OCI-M1 (cell line): ENCODE results near the gene TCAF1.
"Not testable (repeated sequence)": the region's sequence is repeated elsewhere in the genome, so short reads cannot be mapped to it uniquely, and the experiment has no call there.

Experiments used
- DNase-seq: peaks from one replicate; lab custom pipeline; 2025; lab: John Stamatoyannopoulos, UW

The TCAF1 gene

DNA sequence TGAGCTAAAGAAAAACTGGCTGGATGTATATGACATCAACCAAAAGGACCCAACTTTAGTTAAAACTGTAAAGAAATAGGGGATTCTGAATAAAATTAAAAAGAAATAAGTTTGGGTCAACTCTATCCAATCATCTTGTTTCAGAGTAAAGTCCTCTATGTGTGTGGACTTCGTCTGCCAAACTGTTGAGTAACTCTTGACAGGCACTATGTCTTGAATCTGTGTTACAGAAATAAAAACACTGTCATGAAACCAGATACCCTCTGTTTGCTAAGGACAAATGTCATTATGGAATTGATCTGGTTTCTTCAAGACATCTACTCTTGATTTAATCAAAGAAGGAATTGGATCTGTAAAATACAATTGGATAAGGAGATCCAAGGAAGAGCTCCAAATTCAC lies 46.5 kb downstream of the TCAF1 start:
- DNase-seq = not testable (repeated sequence)

DNA sequence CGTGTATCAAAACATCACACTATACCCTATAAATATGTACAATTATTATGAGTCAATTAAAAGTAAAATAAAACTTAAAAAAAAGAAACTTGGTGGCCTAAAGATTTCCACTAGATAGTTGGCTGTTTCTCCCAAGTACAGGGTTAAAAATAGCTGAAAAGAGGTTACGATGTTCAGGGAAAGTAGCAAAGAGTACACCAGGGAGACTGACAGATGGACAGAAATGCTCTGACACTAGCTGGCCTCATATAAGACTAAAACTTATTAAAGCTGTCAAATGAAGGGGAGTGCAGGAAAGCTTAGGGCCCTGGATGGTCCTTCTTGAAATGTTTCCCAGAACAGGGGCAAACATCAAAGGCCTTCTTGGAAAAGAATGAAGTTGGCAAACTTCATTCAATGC lies 51.3 kb downstream of the TCAF1 start:
- no peak for DNase-seq

DNA sequence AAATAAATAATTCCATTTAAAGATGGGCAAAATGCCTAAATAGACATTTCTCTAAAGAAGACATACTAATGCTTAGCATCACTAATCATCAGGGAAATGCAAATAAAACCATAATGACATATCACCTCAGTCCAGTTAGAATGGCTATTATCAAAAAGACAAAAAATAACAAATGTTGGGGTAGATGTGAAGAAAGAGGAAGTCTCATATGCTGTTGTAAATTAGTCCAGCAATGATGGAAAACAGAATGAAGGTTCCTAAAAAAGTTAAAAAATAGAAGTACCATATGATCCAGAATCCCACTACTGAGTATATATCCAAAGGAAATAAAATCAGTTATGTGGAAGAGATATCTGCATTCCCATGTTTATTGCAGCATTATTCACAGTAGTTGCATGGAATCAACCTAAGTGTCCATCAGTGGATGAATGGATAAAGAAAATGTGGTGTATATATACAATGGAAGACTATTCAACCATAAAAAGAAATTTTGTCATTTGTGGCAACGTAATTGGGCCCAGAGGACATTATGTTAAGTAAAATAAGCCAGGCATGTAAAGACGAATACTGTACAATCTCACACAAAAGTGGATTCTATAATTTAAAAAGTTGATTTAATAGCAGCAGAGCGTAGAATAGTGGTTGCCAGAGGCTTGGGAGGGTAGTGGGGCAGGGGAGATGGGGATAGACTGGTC lies 52.0 kb downstream of the TCAF1 start:
- no peak for DNase-seq

DNA sequence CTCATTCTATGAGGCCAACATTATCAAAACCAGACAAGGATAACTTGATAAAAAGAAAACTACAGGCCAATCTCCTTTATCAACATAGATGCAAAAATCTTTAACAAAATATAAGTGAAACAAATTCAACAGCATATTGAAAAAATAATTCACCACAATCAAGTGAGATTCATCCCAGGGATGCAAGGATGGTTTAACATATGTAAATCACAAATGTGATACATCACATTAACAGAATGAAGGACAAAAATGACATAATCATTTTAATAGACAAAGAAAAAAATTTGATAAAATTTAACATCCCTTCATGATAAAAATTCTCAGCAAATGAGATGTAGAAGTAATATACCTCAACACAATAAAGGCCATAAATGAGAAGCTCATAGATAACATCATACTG lies 53.8 kb downstream of the TCAF1 start:
- DNase-seq = no peak

DNA sequence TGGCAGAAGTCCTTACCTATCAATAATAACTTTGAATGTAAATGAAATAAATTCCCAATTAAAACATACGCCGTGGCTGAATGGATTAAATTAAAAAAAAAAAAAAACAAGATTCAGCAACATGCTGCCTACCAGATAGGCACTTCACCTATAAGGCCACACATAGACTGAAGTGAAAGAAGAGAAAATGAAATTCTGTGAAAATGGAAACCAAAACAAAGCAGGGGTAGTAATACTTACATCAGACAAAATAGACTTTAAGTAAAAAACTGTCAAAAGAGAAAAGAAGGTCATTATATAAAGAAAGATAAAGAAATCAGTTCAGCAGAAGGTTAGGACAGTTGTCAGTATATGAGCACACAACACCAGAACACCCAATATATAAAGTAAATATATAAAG lies 55.3 kb downstream of the TCAF1 start:
- peak; percentile 23 for DNase-seq

DNA sequence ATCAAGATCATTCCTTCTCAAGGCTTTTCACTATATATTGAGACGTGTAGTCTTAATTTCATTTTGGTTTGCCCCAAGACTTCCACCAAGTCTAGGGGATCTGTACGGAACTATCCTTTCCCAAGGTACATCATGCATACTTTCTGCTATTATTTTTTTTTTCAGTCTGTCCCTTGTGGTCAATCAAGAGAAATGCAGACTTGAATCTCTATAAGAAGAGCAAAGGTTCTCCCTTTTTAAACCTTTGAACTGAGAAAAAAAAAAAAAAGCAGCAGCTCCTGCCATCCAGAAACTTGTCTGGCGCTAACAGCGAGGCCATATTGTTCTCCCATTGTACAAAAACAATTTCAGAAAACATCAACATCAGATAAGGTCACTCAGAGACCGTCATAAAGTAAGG lies 60.3 kb downstream of the TCAF1 start:
- DNase-seq = not testable (repeated sequence)

DNA sequence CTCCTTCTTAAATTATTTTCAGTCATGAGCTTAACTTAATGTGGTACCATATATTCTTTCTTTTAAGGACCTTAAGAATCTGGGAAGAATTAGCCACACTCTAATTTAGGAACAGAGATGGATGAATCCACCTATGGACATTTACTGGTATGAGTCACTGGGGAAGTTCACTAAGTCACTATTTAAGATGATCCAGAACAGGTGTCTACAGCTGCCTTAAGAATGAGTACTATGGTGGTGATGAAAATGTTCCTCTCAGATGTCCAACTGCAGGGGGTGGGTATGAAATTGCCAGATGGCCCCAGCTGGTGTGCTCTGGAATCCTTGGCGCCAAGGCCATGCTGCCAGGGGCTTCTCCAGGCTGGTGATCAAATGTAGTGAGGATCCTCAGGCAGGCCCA lies 61.9 kb downstream of the TCAF1 start:
- DNase-seq = not testable (repeated sequence)

DNA sequence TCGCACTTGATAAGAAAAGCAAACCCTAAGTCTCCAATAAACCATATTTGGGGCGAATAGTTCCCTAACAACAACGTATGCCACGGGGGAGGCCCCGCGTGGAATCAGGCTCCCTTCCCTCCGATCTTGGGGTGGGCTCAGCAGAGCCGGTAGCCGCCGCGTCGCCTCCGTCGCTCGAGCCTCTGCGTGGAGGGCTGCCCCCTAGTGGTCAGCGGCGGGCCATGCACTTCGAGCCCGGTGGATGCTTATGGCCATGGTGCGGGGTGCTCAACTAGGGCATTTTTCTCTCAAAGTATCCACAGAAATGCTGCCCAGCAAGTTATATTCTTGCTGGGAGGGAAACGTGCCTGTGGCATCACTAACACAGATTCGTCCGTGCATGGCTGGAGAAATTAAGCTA lies 64.8 kb downstream of the TCAF1 start:
- not testable (repeated sequence) for DNase-seq

DNA sequence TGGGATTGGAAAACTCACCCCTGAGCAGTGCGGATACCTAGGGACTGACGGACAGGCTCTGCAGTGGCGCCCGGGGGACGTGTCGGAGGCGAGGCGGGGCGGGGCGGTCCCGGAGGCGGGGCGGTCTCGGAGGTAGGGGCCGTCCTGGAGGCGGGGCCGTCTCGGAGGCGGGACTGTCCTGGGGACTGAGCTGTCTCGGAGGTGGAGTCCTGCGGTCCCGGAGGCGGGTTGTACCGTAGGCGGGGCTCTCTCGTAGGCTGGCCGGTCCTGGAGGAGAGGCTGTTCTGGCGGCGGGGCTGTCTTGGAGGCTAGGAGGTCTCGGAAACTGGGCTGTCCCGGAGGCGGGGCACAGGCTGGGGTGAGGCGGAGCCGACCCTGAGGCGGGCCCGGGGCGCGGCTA lies 65.4 kb downstream of the TCAF1 start:
- peak; percentile 83 for DNase-seq

DNA sequence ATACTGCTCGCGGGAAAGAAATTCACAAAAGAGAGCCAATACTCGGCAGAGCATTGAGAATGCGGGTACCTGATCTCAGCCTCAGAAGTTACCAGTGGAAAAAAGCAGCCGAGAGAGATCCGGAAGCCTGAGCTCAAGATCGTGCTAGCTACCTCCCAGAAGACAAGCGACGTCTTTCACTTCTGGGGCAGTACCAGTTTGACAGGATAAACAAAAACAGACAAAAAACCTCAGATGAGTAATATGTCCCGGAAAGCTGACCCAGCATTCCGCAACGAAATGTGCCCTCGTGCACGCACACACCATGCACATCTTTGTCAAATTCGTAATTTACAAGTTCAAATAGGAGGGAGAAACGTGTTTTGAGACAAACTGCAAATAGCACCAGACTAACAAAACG lies 65.9 kb downstream of the TCAF1 start:
- DNase-seq = not testable (repeated sequence)

DNA sequence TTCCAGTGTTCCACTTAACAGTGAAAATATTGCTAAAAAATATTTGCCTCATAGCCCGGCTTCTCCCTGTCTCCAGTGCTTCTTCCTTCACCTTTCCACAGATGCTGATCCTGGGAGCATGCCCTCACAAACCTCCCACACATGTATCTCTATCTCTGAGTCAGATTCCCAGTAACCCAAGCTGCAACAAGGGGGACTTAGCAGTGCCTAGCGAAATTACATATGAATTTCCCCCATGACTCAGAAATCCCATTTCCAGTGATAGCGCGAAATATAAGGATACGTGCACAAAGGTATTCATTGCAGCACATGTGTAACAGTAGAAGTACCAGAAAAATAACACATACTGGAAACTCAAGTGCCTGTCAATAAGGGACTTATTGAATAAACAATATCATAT lies 75.4 kb downstream of the TCAF1 start:
- not testable (repeated sequence) for DNase-seq

DNA sequence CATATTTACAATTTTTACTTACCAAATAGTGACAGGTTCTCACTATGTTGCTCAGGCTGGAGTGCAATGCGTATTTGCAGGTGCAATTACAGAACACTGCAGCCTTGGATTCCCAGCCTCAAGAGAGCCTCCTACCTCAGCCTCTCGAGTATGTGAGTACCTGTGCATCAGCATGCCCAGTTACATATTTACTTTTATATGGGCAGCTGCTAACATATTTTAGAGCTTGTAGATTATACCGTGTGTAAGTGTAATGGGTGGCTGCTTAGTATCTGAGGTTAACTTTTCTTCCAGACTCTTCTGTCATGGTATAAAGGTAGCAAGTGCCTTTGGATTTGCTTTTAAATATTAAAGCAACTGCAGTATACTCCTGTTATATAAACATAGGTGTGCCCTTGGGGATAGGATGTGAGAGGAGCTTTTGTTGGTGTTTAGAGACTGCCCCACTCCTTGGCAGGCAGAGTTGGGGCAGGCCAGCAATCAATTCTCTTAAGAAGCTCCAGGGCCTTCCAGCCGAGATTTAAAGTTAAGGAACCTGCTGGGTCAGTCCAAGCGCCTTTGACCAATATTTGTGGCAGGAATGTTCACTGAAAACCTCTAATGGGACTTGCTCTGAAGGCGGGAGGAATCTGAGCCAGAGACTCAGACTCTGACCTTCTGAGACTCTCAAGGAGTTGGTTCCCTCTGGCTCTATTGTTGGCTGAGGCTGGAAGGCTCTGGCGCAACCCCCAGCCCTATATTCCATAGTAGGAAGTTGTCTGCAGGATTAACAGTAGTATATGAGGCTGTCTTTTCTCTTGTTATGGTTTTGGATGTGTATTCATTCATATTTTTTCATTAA lies 77.5 kb downstream of the TCAF1 start:
- not testable (repeated sequence) for DNase-seq

DNA sequence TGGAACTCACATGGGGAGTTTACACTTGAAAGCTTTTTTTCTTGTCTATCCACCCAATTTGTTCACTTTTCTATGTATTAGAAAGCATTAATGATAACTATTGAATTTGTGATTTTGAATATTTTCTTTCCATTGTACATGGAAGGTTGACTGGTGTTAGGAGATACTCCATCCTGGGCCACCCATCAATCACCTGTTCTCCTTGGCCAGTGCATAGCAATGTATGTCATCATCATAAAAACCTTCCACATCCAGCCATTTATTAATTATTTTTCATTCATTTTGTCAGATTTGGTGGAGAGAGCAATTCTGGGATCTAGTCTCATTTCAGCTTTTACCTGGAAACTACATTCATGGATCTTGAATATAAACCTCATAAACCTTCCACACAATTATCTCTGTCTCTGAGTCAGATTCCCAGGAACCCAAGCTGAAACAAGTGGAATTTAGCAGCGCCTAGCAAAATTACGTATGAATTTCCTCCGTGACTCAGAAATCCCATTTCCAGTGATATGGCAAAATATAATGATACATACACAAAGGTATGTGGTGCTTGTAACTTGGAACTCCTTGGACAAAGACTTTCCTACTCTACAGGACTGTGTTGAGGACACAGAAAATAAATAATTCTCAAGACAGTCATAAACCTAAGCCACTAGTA lies 78.2 kb downstream of the TCAF1 start:
- DNase-seq = not testable (repeated sequence)

DNA sequence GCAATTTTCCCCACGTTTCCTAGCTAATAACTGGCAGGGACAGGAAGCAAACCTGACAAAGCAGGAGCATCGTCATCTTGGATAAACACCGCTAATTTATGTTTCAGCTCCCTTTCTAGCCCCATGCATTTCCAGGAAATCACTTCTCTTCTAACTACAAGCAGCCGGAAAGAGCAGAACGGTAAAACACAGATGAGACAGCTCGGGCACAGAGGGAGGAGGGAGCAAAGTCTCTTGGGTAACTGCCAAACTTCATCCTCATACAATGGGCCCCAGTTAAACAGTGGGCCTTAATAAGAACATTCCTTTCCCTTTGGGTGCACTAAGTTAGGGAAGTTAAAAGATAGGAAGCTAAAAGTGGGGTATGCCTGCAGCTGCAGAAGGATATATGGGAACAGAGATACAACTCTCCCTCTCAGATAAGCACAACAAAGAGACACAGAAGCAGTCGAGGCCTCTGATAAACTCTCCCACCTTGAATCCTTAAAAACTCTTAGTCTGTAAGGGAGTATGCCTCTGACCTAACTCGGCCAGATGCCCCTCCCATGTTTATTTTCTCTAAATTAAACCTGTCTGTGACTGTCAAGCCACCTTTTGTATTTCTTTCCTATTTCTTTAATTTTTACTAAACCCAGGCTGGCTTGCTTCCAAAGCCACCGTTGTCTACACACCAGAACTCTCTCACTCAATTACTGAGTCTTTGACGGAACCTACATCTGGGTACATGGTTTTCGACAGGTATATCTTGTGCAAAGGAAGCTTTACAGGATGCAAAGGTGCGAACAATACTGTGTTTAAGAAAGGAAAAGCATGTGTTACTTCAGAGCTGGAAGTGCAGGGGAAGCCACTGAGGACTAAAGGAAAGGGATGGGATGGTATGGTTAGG lies 80.3 kb downstream of the TCAF1 start:
- DNase-seq = not testable (repeated sequence)

DNA sequence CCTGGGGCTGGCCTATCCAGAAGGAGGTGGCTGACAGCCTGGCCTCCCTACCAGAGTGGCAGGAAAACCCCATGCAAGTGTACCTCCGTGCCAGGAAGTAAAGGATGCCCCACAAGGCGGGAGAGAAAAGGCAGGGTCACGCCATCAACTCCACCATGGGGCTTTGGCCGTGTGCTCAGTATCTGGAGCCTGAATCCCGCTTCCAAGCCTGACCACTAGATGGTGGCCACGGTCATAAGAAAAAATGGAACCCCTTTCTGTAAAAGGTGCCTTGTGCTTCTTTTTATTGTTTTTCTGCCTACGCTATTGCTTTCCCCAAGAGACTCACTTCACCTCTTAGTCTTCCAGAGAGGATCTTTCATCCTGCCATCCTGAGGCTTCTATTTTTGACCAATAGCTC lies 84.1 kb downstream of the TCAF1 start:
- not testable (repeated sequence) for DNase-seq

DNA sequence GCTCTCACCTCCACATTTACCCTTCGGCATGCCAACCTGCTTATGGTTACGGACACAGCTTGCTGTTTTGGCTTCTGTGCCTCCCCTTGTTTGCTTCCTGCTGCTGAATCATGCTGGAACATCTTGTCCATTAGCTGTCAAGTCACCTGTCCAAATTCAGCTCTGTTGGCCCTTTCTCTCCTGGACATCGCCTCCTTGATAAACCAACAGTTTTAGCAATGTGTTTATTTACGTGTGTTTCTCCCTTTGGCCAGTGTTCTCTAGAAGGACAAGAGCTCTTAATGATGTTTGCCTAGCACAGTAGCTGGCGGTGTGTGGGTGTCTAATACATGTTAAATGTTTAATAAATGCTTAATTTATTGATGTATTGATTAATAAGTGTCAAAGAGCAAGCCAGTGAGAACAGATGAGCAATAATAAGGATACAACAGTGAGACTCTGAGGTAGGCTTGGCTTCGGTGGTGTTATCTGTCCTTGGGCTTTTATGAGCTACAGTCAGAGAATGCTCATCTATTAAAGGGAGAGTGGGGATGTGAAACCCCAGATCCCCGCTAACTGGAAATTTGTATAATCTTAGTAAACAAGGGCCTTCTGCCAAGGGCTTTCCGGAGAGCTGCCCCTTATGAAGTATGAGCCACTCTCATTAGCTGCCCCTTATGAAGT lies 85.4 kb downstream of the TCAF1 start:
- not testable (repeated sequence) for DNase-seq

DNA sequence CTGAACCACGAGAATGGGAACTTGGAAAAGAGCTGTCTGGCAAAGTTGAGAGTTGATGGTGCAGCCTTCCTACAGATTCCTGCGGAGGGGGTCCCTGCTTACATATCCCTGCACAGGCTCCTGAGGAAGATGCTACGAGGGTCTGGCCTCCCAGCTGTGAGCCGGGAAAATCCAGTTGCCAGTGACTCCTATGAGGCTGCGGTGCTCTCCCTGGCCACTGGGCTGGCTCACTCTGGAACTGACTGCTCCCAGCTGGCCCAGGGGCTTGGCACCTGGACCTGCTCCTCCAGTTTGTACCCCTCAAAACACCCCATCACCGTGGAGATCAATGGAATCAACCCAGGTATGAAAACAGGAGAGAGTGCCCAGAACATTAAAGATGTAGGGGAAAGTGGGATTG lies 91.3 kb downstream of the TCAF1 start:
- DNase-seq = not testable (repeated sequence)

DNA sequence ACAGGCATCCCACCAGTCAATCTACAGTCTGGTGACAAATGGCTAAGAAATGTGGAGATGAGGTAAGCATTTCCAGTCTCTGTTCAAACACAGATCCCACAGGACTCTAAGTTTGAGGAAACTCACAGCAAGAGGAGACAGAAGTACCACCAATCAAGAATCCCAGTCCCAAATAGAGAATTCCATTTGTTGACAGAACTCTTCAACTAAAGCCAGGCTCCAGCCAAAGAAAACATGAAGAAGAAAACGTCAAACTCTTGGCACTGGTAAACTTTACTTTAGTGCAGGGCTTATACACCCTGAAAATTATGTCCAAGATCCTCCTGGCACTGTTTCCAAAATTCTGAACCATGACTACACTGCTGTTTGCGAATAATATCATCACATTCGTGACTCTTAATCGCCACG lies 95.3 kb downstream of the TCAF1 start:
- DNase-seq = not testable (repeated sequence)
